Testis (tissue), 3 donors: ENCODE data around the gene LSP1. TPM values are rescaled to one million over a fixed set of nuclear protein-coding genes. Genes with fewer than 3 reads are reported as not detected.
"Not testable (repeated sequence)": the region's sequence is repeated elsewhere in the genome, so short reads cannot be mapped to it uniquely, and the experiment has no call there.

ENCODE experiments used
- DNase-seq: peaks from one replicate; pipeline ENCODE4 v3.0.0-alpha.2; 2019
- H3K27ac ChIP-seq, 2 donors: fragments of 200-600 bp; sonication (generic); one replicate each; pipeline ENCODE4 v1.5.1; 2019
- H3K27me3 ChIP-seq: fragments of 200-600 bp; sonication (generic); one replicate; pipeline ENCODE4 v1.5.1; 2019
- H3K36me3 ChIP-seq: fragments of 200-600 bp; sonication (generic); one replicate; pipeline ENCODE4 v1.5.1; 2017; ENCODE audit warnings: low read depth; ENCODE audit errors: missing control alignments
- H3K4me1 ChIP-seq: fragments of 200-600 bp; sonication (generic); one replicate; pipeline ENCODE4 v1.5.1; 2019
- H3K4me3 ChIP-seq, 2 donors: fragments of 200-600 bp; sonication (generic); one replicate each; pipeline ENCODE4 v1.5.1; 2017 to 2019
- H3K9me3 ChIP-seq: fragments of 200-600 bp; sonication (generic); one replicate; pipeline ENCODE4 v1.5.1; 2017
- POLR2A ChIP-seq: fragments of 450-650 bp; IDR thresholded peaks from one replicate; pipeline ENCODE4 v1.6.1; 2017; ENCODE audit warnings: antibody characterized with exemption, mild to moderate bottlenecking, moderate library complexity
- WGBS, 2 donors: methylation state at CpG; one replicate each; pipeline ENCODE4 v1.1.5; 2018; 5-methylcytosine and 5-hydroxymethylcytosine counted together
- intact Hi-C: fragments of 100-400 bp; cut with DNase I; formaldehyde crosslinking; loops from one replicate; pipeline ENCODE4 v1.15.1; 2023; ENCODE audit warnings: low total_unique reads
- polyA plus RNA-seq: library from polyadenylated mRNA; stranded (reverse); fragments of 350-450 nt; fragmentation: Illumina TruSeq; extraction: RNeasy Lipid Tissue Mini Kit (QIAGEN cat#74804); gene quantifications from one replicate; pipeline ENCODE4 v1.2.3, GENCODE V29; 2014; ENCODE audit warnings: low read depth, low replicate concordance; ENCODE audit not compliant: insufficient read depth
- total RNA-seq, 2 donors: library from RNA; depleted of rRNA; stranded (reverse); fragments of >200 nt; gene quantifications; one replicate each; pipeline ENCODE4 v1.2.3, GENCODE V29; 2016
- TF ChIP-seq, protein P1 (sequence below), 3 experiments: fragments of 450-650 bp in 2 of 3; fragments of 200-600 bp in 1 of 3; sonication (generic) in 1 of 3; IDR thresholded peaks; one replicate each; pipeline ENCODE4 v1.5.1; 2016 to 2019; ENCODE audit warnings: antibody characterized with exemption in 3 of 3, mild to moderate bottlenecking in 2 of 3, moderate library complexity in 1 of 3

LSP1 gene
- total and polyA plus RNA-seq, 3 donors from 2014 or later: 13.0 to 50.1 (median 19.9) TPM

DNA sequence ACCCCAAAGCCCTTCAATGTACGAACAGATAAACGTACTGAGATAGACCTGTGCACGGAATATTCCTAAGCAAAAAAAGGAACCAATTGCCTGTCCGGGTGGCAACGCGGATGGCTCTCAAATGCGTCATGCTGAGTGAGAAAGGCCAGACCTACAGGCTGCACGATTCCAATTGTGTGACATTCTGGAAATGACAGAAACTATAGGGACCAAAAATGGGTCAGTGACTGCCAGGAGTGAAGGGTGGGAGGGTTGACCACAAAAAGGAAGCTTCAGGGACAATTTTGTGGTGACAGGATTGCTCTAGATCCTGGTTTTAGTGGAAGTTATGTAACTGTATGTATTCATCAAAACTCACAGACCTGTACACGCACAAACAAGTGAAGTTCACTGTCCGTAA lies 42.1 kb upstream of the LSP1 start:
- Histone ChIP-seq H3K4me1 (peaks cover 14% of the 10 kb centered on the region), H3K9me3 (no peaks in the 10 kb centered on the region), H3K27me3 (no peaks in the 10 kb centered on the region), H3K27ac (no peak overlapping the region), H3K36me3 (no peaks in the 10 kb centered on the region), H3K4me3 (no peak overlapping the region)
- 84% methylated on average over 10 of the region's 10 CpGs for WGBS, 2 donors
- no peak for DNase-seq
- intact Hi-C loops: no loop called here
- TF ChIP-seq, protein P1, sequence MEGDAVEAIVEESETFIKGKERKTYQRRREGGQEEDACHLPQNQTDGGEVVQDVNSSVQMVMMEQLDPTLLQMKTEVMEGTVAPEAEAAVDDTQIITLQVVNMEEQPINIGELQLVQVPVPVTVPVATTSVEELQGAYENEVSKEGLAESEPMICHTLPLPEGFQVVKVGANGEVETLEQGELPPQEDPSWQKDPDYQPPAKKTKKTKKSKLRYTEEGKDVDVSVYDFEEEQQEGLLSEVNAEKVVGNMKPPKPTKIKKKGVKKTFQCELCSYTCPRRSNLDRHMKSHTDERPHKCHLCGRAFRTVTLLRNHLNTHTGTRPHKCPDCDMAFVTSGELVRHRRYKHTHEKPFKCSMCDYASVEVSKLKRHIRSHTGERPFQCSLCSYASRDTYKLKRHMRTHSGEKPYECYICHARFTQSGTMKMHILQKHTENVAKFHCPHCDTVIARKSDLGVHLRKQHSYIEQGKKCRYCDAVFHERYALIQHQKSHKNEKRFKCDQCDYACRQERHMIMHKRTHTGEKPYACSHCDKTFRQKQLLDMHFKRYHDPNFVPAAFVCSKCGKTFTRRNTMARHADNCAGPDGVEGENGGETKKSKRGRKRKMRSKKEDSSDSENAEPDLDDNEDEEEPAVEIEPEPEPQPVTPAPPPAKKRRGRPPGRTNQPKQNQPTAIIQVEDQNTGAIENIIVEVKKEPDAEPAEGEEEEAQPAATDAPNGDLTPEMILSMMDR (IDR thresholded peaks at IDR 0.05): no peak
- no peak for TF ChIP-seq POLR2A

DNA sequence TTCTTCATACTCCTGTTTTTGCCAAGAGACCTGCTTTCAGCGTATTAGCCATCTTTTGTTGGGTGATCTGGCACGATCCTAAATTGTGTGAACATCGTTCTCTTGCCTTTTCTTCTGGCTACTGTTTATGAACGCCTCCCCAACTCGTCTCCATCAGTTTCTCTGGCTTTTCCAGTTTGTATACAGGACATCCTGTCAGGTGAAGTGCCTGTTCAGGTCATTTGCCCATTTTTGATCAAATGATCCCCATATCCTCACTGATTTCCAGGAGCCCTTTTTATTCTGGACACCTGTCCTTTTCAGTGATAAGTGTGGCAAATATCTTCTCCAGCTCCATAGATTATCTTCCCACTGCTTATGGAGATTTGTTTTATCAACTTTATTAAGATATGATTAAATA lies 40.6 kb upstream of the LSP1 start:
- Histone ChIP-seq H3K9me3 (no peaks in the 10 kb centered on the region), H3K36me3 (no peaks in the 10 kb centered on the region), H3K27me3 (no peaks in the 10 kb centered on the region), H3K4me3 (no peak overlapping the region), H3K27ac (peak overlapping the region in 1 of 2 donors; percentile 60), H3K4me1 (peaks cover 9% of the 10 kb centered on the region)
- DNase-seq: no peak
- no peak for TF ChIP-seq POLR2A
- TF ChIP-seq, protein P1 (IDR thresholded peaks at IDR 0.05): no peak
- intact Hi-C loops: no loop called here
- 85 to 89% methylated on average over 5 of the region's 5 CpGs for WGBS, 2 donors

DNA sequence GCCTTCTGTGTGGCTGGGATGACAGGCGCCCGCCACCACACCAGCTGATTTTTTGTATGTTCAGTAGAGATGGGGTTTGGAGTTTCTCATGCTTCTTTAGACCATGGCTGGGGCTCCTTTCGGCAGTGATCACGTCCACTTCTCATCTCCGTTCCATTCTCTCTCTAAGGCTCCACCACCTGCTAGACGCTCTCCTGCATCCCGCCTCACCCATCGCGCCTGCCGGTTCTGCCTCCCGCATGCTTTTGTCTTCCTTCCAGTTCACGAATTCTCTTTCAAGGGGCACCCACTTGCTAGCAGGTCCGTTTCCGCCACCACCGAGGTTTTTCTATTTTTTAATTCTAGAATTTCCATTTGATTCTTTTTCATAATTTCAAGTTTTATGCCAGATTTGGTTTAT lies 40.1 kb upstream of the LSP1 start:
- 72 to 75% methylated on average over 15 of the region's 15 CpGs for WGBS, 2 donors
- Histone ChIP-seq H3K4me1 (peaks cover 6% of the 10 kb centered on the region), H3K36me3 (no peaks in the 10 kb centered on the region), H3K4me3 (no peak overlapping the region), H3K27me3 (no peaks in the 10 kb centered on the region), H3K9me3 (no peaks in the 10 kb centered on the region), H3K27ac (peak overlapping the region; percentile 14 to 60)
- no peak for TF ChIP-seq POLR2A
- TF ChIP-seq, protein P1 (IDR thresholded peaks at IDR 0.05): no peak
- intact Hi-C loops: no loop called here
- no peak for DNase-seq

DNA sequence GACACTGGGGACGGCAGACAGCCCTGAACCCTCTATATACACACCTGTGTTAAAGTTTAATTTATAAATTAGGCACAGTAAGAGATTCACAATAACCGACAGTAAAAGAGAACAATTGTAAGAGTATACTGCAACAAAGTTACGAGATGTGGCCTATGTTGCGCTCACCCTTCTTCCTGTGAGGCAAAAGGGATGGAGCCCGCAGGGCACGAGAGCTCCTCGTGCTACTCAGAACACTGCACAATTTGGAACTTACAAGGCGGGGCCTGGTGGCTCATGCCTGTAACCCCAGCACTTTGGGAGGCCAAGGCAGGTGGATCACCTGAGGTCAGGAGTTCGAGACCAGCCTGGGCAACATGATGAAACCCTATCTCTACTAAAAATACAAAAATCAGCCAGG lies 39.5 kb upstream of the LSP1 start:
- WGBS, 2 donors: 64 to 65% methylated on average over 9 of the region's 9 CpGs

DNA sequence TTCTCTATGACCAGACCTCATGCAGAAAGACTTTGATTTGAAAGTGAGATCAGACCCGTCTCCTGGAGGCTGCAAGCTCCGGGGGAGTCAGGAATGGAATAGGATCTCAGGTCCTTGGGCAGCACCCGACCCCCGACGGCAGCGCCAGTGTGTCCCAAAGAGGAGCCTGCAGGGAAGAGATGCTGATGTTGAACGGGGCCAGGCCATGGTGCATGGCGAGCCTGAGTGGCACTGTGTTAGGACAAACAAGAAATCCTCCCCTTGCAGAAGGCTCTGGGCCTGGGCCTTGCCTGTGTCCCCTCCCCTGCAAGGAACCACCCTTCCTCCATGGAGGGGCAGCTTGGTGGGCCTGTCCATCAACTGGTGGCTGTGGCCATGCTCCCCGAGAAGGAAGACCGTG lies 38.2 kb upstream of the LSP1 start:
- intact Hi-C loops: no loop called here

More for the DNA sequence above, 39.5 kb upstream of the LSP1 start:
- H3K4me3 ChIP-seq, intact Hi-C loops, H3K36me3 ChIP-seq, H3K27me3 ChIP-seq, H3K9me3 ChIP-seq, H3K4me1 ChIP-seq: not testable (repeated sequence)
- DNase-seq: peak; percentile 91
- peak overlapping the region; percentile 14 to 60 for H3K27ac ChIP-seq

More for the DNA sequence above, 38.2 kb upstream of the LSP1 start:
- no peaks in the 10 kb centered on the region for H3K36me3 ChIP-seq
- peaks cover 6% of the 10 kb centered on the region for H3K4me1 ChIP-seq
- TF ChIP-seq POLR2A: no peak
- TF ChIP-seq, protein P1 (IDR thresholded peaks at IDR 0.05): no peak
- H3K27me3 ChIP-seq: no peaks in the 10 kb centered on the region
- no peaks in the 10 kb centered on the region for H3K9me3 ChIP-seq
- 76 to 81% methylated on average over 8 to 10 of the region's 10 CpGs for WGBS, 2 donors
- no peak for DNase-seq
- H3K27ac ChIP-seq: no peak overlapping the region
- no peak overlapping the region for H3K4me3 ChIP-seq
